ENCODE measurements around the gene RASSF5.
"Not testable (repeated sequence)": the region's sequence is repeated elsewhere in the genome, so short reads cannot be mapped to it uniquely, and the experiment has no call there.

Gene RASSF5

GRCh38 chr1:206476591-206476990, 30.7 kb upstream of the RASSF5 start:
- no peak for DNase-seq (ENCODE audit: extremely low read depth in 1 of 2, low read depth in 1 of 2)

GRCh38 chr1:206477110-206477509, 30.2 kb upstream of the RASSF5 start:
- no peak for DNase-seq (ENCODE audit: extremely low read depth in 1 of 2, low read depth in 1 of 2)

GRCh38 chr1:206477581-206478380, 29.6 kb upstream of the RASSF5 start:
- no peak for DNase-seq (ENCODE audit: extremely low read depth in 1 of 2, low read depth in 1 of 2)

- DNase-seq (ENCODE audit: extremely low read depth in 1 of 2, low read depth in 1 of 2): no peak
These were observed 28.6 kb upstream of the RASSF5 start for GRCh38 chr1:206478746-206479145.

- DNase-seq (ENCODE audit: extremely low read depth in 1 of 2, low read depth in 1 of 2): peak in 1 of 2 donors; percentile 59
These were observed 27.9 kb upstream of the RASSF5 start for GRCh38 chr1:206479183-206480125.

- DNase-seq (ENCODE audit: extremely low read depth in 1 of 2, low read depth in 1 of 2): no peak
These were observed 27.1 kb upstream of the RASSF5 start for GRCh38 chr1:206480211-206480610.

GRCh38 chr1:206482611-206483010, 24.7 kb upstream of the RASSF5 start:
- DNase-seq (ENCODE audit: extremely low read depth in 1 of 2, low read depth in 1 of 2): no peak

- DNase-seq (ENCODE audit: extremely low read depth in 1 of 2, low read depth in 1 of 2): not testable (repeated sequence)
These were observed 23.5 kb upstream of the RASSF5 start for GRCh38 chr1:206483864-206484263.

GRCh38 chr1:206484901-206485300, 22.4 kb upstream of the RASSF5 start:
- DNase-seq (ENCODE audit: extremely low read depth in 1 of 2, low read depth in 1 of 2): no peak

- no peak for DNase-seq (ENCODE audit: extremely low read depth in 1 of 2, low read depth in 1 of 2)
These were observed 20.1 kb upstream of the RASSF5 start for GRCh38 chr1:206486995-206487788.

GRCh38 chr1:206487970-206488369, 19.4 kb upstream of the RASSF5 start:
- DNase-seq (ENCODE audit: extremely low read depth in 1 of 2, low read depth in 1 of 2): no peak

- DNase-seq (ENCODE audit: extremely low read depth in 1 of 2, low read depth in 1 of 2): no peak
These were observed 18.9 kb upstream of the RASSF5 start for GRCh38 chr1:206488466-206488865.

- peak in 1 of 2 donors; percentile 61 for DNase-seq (ENCODE audit: extremely low read depth in 1 of 2, low read depth in 1 of 2)
These were observed 17.2 kb upstream of the RASSF5 start for GRCh38 chr1:206489980-206490770.

GRCh38 chr1:206490771-206491405, 16.4 kb upstream of the RASSF5 start:
- no peak for DNase-seq (ENCODE audit: extremely low read depth in 1 of 2, low read depth in 1 of 2)

- no peak for DNase-seq (ENCODE audit: extremely low read depth in 1 of 2, low read depth in 1 of 2)
These were observed 15.7 kb upstream of the RASSF5 start for GRCh38 chr1:206491616-206492015.

GRCh38 chr1:206492589-206492988, 14.7 kb upstream of the RASSF5 start:
- no peak for DNase-seq (ENCODE audit: extremely low read depth in 1 of 2, low read depth in 1 of 2)

GRCh38 chr1:206493279-206493678, 14.1 kb upstream of the RASSF5 start:
- no peak for DNase-seq (ENCODE audit: extremely low read depth in 1 of 2, low read depth in 1 of 2)

- DNase-seq (ENCODE audit: extremely low read depth in 1 of 2, low read depth in 1 of 2): no peak
These were observed 12.3 kb upstream of the RASSF5 start for GRCh38 chr1:206495011-206495461.

- no peak for DNase-seq (ENCODE audit: extremely low read depth in 1 of 2, low read depth in 1 of 2)
These were observed 11.8 kb upstream of the RASSF5 start for GRCh38 chr1:206495493-206496046.

All from stimulated activated CD8-positive, alpha-beta memory T cell treated with anti-CD3 and anti-CD28 coated beads, Interleukin-7, amount 100 ng/mL, for 48 hours (primary cell).